Measurements from ENCODE around the gene KIF26B.
"Not testable (repeated sequence)": the region's sequence is repeated elsewhere in the genome, so short reads cannot be mapped to it uniquely, and the experiment has no call there.

The KIF26B gene

DNA sequence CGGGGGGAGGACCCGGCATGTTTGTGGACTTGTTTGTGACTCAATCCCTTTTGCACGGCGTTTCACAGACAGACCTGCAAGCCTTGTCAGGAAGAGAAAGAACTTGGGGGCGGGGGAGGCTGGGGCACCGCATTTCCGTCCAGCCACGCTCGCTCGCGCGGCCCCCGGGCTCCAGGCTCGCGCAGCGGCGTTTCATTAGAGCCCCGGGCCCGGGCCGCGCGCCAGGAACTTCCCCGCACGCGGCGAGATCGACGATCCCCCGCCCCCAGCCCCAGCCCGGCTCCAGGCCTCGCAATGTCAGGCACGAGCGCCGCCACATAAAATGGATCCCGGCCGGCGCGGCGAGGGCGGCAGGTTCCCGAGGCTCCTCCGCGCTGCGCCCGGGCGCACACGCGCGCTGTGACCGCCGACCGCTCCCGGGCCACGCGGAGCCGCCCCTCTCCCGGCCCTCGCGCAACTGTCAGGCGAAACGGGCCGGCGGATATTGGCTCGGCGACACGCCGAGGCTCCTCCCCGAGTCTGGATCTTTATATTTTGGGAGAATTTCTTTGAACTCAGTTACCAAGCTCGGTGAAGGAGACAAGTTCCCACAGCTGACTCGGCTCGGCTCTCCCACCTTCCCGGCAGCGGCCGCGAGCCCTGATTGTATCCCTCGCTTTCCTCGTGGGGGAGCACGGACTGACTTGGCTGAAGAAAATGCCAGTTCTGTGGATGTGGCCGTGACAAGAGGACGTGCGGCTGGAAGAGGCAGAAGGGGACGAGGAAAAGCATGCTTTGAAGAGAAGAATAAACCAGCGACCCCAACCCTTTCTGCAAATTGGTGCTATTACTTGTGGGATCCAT lies at the start of gene KIF26B:
Gene KIF26B, plus strand, starts transcription at position 557 of the 843 bp plus-strand sequence. CDS start 440 bp downstream, outside the sequence.
- no peak for DNase-seq (ENCODE audit: low read depth)

DNA sequence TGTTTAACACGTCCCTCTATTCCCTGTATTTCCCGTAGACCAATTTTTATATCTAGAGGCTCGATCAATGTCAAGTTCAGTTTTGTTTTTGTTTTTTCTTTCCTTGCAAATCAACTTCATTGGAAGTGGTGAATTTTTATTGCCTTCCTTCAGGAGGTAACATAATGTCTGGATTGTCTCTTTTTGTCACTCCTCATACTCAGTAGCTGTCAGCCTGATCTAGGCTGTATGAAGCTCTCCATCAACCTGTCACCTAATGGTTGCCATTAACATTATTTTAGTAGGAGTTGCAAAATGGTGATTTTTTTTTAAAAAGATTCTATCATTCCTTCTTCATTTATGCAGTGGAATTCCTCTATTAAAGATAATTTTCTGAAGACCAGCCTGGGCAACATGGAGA lies 49.7 kb upstream of the KIF26B start:
- DNase-seq (ENCODE audit: low read depth), result no peak

DNA sequence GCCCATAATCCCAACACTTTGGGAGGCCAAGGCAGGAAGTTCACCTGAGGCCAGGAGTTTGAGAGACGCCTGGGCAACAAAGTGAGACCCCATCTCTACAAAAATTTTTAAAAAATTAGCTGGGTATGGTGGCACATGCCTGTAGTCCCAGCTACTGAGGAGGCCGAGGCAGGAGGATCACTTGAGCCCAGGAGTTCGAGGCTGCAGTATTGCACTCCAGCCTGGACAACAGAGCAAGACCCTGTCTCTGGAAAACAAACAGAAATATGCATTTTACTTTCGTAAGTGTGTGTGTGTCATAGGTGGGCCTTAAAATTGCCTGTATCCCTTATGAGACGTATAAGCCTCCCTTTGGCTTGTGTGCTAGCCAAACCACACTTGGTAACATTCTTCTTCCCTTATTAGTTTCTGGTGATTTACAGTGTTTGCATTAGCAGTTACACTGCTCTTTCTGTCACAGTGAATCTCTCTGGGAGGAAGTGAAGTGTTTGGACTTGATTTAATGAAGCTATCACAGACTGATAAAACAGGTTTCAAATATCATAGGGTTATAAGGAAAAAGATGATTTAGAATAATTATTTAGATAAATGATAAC lies 48.9 kb upstream of the KIF26B start:
- DNase-seq (ENCODE audit: low read depth), result no peak

- DNase-seq (ENCODE audit: low read depth), result no peak
Observed at GRCh38 chr1:245107776-245108114, 47.0 kb upstream of the KIF26B start.

GRCh38 chr1:245108246-245108645 lies 46.5 kb upstream of the KIF26B start:
- no peak for DNase-seq (ENCODE audit: low read depth)

GRCh38 chr1:245108909-245109308 lies 45.9 kb upstream of the KIF26B start:
- DNase-seq (ENCODE audit: low read depth), result no peak

DNA sequence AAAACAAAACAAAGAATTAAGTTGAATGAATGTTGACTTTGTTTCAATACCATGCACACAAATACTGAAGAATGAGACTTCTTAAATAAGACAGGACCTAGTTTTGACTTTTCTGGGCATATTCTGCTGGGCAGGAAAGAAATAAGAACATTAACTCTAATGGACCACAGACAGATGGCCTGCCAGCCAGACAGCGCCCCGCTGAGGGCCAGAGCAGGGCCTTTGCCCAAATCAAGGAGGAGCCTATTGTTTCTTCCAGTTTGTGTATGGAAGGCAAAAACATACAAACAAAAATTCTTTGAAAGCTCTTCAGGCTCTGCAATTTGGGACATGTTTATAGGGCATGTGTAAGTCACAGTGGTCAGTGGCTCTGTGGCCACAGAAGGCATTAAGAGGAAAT lies 44.4 kb upstream of the KIF26B start:
- no peak for DNase-seq (ENCODE audit: low read depth)

DNA sequence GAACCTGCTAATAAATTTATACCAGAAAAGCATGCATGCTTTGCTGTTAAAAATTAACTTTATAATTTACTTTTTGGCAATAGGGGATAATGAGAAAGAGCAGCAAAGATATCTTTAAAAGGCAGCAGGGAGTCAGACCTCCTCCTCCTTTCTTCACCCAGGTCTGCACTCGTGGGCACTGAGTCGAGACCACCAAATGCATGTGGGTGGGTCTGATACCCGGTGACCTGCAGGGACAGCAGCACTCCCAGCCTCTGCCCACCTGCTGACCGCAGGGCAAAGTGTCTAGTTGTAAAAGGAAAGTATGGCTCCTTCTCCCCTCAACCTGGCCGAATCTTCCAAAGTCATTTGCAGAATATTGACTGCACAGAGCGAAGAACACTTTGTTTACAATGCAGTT lies 43.7 kb upstream of the KIF26B start:
- DNase-seq (ENCODE audit: low read depth), result no peak

GRCh38 chr1:245113649-245114048 lies 41.1 kb upstream of the KIF26B start:
- DNase-seq (ENCODE audit: low read depth), result no peak

GRCh38 chr1:245116131-245116530 lies 38.7 kb upstream of the KIF26B start:
- no peak for DNase-seq (ENCODE audit: low read depth)

DNA sequence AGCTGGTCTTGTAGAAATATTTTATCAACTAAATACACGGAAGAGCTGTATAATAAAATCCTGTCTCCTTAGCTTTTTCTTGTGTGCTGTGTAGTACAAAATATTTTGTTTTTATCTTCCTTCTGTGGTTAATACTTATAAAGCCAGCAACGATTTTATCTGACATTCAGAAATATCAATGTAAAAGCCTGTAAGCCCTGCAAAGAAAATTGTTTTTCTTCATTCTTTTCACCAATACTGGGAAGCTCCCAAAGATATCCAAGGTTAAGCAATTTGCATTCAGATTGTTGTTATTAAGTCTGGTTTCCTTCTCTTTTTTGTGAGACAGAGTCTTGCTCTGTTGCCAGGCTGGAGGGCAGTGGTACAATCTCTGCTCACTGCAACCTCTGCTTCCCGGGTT lies 38.0 kb upstream of the KIF26B start:
- DNase-seq (ENCODE audit: low read depth), result no peak

- no peak for DNase-seq (ENCODE audit: low read depth)
Observed at GRCh38 chr1:245118066-245118465, 36.7 kb upstream of the KIF26B start.

DNA sequence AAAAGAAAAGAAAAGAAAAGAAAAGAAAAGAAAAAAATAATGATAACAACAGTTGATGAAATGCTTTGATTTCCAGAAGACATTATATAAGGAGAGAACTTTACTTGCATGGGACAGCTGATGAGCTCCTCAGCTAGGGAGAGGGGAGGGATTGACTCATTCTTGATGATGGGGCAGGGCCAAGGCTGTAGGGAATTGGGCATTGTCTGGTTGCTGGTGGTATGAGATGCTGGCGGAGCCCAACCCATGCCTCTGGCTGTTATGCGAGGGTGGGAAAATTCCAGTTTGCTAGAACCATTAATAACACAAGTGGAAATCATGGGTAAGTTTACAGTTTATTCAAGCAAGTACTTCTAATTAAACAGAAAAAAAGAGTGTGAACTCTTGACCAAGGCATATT lies 36.0 kb upstream of the KIF26B start:
- no peak for DNase-seq (ENCODE audit: low read depth)

- DNase-seq (ENCODE audit: low read depth), result no peak
Observed at GRCh38 chr1:245121523-245121922, 33.3 kb upstream of the KIF26B start.

DNA sequence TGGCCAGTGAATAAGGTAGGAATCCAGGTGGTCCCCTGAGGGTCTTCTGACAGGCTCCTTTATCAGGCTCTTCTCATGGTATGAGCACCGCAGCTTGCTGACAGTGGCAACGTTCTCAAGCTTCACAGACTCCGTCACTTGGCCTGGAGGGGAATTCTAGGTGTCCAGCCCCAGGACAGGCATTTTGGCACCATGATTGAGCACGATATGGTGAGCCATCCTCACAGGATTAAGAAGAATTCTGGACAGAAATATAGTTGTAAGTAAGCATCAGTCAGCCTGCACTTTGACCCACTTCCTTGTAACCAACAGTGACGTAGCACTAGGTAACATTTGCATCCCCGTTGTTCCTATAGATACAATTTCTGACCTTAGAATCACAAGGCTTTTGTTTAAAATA lies 30.5 kb upstream of the KIF26B start:
- DNase-seq (ENCODE audit: low read depth), result no peak

GRCh38 chr1:245124644-245125043 lies 30.1 kb upstream of the KIF26B start:
- no peak for DNase-seq (ENCODE audit: low read depth)

GRCh38 chr1:245126530-245126929 lies 28.3 kb upstream of the KIF26B start:
- no peak for DNase-seq (ENCODE audit: low read depth)

DNA sequence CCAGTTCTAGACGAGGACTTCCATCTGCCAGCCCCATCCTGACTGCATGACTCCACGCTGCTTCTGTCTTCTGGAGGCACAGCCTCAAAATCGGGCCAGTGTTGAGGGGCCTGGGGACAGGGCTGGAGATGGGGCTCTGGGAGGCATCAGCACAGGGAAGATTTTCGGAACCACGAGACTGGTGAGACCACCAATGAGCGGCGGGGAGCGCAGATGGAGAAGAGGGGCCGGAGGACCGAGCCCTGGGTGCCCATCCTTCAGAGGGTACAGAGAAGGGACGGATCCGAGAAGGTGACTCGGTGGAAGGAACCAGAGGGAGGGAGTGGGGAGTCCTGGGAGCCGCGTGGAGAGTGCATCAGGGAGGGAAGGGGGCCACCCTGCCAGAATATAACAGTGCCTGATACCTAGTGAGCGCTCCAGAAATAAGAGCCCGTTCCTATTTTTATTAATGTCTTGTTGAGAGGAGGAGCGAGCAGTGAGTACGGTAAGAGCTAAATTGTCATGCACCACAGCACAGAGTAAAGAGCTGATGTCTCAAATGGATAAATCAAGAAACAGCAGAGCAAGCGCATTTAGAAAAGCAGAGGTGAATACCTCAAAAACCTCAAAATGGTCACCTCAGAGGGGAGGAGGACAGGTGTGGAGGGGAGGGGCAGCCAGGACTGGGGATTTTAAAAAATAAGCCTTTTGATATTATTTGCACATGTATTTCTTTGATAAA lies 26.2 kb upstream of the KIF26B start:
- no peak for DNase-seq (ENCODE audit: low read depth)

DNA sequence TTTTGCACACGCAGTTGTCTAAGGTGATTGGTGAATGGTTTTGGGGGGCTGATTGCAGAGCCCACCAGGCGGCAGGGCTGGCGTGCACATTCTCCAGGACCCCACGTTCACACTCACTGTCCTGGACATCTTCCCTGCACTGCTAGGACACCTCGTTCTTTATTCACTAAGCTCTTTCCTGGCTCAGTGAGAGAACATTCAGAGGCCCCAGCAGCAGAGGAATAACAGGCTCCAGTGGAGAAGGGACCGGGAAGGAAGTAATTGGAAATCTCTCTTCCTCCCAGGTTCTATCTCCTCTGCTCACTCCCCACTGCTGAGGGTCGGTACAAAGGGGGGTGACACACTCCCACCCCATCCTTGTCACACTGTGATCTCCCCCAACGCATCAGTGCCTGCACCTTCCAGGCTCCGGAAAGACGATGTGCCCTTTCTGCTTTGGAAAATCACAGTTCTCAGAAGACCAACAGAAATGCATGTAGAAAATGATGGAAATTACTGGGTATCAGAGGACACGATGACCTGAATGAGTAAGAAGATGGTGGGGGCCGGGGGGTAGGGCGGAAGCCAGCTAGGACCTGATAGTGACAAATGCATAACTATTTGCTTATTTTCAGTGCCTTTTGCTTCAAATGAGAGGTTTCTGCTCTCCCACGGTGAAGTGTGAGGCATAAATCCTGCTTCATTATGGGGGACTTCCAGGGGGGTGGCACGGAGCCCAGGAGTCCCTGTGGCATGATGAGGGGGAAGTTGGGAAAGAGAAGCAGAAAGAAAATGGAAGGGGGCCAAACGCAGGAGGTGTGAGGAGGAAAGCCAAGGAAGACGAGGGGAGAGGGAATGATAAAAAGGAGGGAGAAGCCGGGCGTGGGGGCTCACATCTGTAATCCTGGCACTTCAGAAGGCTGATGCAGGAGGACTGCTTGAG lies 25.2 kb upstream of the KIF26B start:
- no peak for DNase-seq (ENCODE audit: low read depth)

- DNase-seq (ENCODE audit: low read depth), result not testable (repeated sequence)
Observed at GRCh38 chr1:245130281-245131025, 24.3 kb upstream of the KIF26B start.

DNA sequence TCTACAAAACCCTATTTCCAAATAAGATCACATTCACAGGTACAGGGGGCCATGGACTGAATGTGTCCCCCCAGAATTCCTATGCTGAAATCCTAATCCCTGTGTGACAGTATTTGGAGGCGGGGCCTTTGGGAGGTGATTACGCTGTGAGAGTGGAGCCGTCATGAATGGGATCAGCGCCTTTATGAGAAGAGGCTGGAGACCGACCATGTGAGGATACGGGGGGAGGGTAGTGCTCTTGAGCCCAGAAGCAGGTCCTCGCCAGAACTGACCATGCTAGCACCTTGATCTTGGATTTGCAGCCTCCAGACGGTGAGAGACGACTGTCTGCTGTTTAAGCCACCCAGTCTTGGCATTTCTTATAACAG lies 23.8 kb upstream of the KIF26B start:
- no peak for DNase-seq (ENCODE audit: low read depth)
